Lung (tissue), 12 donors: ENCODE measurements around the gene CBFA2T2. TPM values are rescaled to one million over a fixed set of nuclear protein-coding genes. Genes with fewer than 3 reads are reported as not detected.
A peak's percentile ranks its signal among the peaks of the same experiment; 100 is the strongest.

ENCODE experiments used
- ATAC-seq: fragments of 200-7000 bp; cut with Tn5 transposase; one replicate; pipeline ENCODE4 v1.9.1; 2020; ENCODE audit warnings: moderate number of reproducible peaks; ENCODE audit not compliant: insufficient read depth, low FRiP score
- DNase-seq, 3 donors: peaks; one replicate each; pipeline ENCODE4 v3.0.0-alpha.2; 2013 to 2017
- H3K27ac ChIP-seq, 2 donors: one replicate each; pipeline ENCODE4 v1.5.1; 2013; ENCODE audit warnings: mild to moderate bottlenecking in 2 of 2, moderate library complexity in 2 of 2, control low read depth in 1 of 2, inconsistent platforms in 1 of 2, low read depth in 1 of 2, low read length in 1 of 2
- H3K27me3 ChIP-seq, 3 donors: one replicate each; pipeline ENCODE4 v1.5.1; 2013; ENCODE audit warnings: low read length in 2 of 3; ENCODE audit not compliant: control insufficient read depth in 3 of 3, insufficient read depth in 3 of 3
- H3K36me3 ChIP-seq, 4 donors: one replicate each; pipeline ENCODE4 v1.5.1; 2013; ENCODE audit warnings: low read length in 4 of 4, mild to moderate bottlenecking in 1 of 4, moderate library complexity in 1 of 4; ENCODE audit not compliant: control insufficient read depth in 4 of 4, insufficient read depth in 4 of 4
- H3K4me1 ChIP-seq, 5 donors: one replicate each; pipeline ENCODE4 v1.5.1; 2013; ENCODE audit warnings: low read length in 5 of 5, mild to moderate bottlenecking in 2 of 5, moderate library complexity in 1 of 5; ENCODE audit not compliant: control insufficient read depth in 5 of 5, insufficient read depth in 5 of 5
- H3K4me3 ChIP-seq: one replicate; pipeline ENCODE4 v1.5.1; 2013; ENCODE audit warnings: mild to moderate bottlenecking, control low read depth, moderate library complexity
- H3K9ac ChIP-seq, 2 donors: one replicate each; pipeline ENCODE4 v1.5.1; 2013; ENCODE audit warnings: low read length in 2 of 2, control low read depth in 1 of 2; ENCODE audit not compliant: insufficient read depth in 1 of 2
- H3K9me3 ChIP-seq, 4 donors: one replicate each; pipeline ENCODE4 v1.5.1; 2013; ENCODE audit warnings: low read length in 3 of 4, mild to moderate bottlenecking in 1 of 4, moderate library complexity in 1 of 4; ENCODE audit not compliant: control insufficient read depth in 4 of 4, insufficient read depth in 3 of 4
- WGBS, 2 donors: extraction: QIAGEN DNeasy Blood & Tissue Kit; methylation state at CpG; one replicate each; pipeline ENCODE4 v1.1.7; 2013; 5-methylcytosine and 5-hydroxymethylcytosine counted together
- polyA plus RNA-seq, 2 donors: library from polyadenylated mRNA; stranded (reverse); fragments of 200-250 nt; gene quantifications; one replicate each; pipeline ENCODE4 v1.2.1, GENCODE V29; 2013
- total RNA-seq, 2 donors: library from RNA; depleted of rRNA in 1 of 2; stranded (reverse); fragments of >200 nt in 1 of 2; gene quantifications; one replicate each; pipeline ENCODE4 v1.2.1, GENCODE V29; 2014 to 2021
- TF ChIP-seq, protein P1 (sequence below): IDR thresholded peaks from 2 replicates; pipeline ENCODE4 v1.5.1; 2012; ENCODE audit warnings: mild to moderate bottlenecking; ENCODE audit errors: control extremely low read depth, extremely low read depth
- donor health status: control.
- donor health status: control.
- donor health status: Bipolar disorder and iron deficiency.
- donor health status: healthy.
- donor health status: DM: yes; HTN: yes; CAD: no.

CBFA2T2 gene
- total and polyA plus RNA-seq, 4 donors, result 5.1 to 19.1 (median 8.2) TPM

DNA sequence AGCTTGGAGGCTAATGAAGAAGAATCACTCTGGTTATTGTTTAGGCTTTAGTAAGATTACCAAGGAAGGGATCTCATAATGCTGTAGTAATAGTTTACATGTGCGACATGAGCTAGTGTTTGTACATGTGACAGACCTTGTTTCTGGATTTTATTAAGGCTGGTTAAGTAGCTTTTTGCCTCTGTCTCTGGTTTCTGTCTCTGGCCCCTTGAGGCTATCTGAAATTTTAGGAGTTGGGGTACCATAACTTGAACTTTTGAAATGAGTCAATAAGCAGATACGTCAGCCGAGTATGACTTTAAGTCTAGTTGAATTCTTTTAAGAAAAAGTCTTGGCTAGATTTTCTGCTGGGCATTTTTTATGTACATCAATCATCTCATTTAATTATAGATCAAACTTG is 9.5 kb downstream of the CBFA2T2 start:
- ATAC-seq (no peak), DNase-seq (no peak)
- 77 to 91% methylated on average over 3 of the region's 3 CpGs for WGBS, 2 donors
- H3K4me1 ChIP-seq, result peaks cover 1 to 9% (median 5%) of the 10 kb centered on the region in 5 donors
- H3K9ac ChIP-seq, result no peak overlapping the region
- no peak overlapping the region for H3K4me3 ChIP-seq
- no peaks in the 10 kb centered on the region for H3K27me3 ChIP-seq
- H3K36me3 ChIP-seq, result no peaks in the 10 kb centered on the region
- TF ChIP-seq, protein P1, sequence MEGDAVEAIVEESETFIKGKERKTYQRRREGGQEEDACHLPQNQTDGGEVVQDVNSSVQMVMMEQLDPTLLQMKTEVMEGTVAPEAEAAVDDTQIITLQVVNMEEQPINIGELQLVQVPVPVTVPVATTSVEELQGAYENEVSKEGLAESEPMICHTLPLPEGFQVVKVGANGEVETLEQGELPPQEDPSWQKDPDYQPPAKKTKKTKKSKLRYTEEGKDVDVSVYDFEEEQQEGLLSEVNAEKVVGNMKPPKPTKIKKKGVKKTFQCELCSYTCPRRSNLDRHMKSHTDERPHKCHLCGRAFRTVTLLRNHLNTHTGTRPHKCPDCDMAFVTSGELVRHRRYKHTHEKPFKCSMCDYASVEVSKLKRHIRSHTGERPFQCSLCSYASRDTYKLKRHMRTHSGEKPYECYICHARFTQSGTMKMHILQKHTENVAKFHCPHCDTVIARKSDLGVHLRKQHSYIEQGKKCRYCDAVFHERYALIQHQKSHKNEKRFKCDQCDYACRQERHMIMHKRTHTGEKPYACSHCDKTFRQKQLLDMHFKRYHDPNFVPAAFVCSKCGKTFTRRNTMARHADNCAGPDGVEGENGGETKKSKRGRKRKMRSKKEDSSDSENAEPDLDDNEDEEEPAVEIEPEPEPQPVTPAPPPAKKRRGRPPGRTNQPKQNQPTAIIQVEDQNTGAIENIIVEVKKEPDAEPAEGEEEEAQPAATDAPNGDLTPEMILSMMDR, result no peak
- no peak overlapping the region for H3K27ac ChIP-seq
- H3K9me3 ChIP-seq, result no peaks in the 10 kb centered on the region

DNA sequence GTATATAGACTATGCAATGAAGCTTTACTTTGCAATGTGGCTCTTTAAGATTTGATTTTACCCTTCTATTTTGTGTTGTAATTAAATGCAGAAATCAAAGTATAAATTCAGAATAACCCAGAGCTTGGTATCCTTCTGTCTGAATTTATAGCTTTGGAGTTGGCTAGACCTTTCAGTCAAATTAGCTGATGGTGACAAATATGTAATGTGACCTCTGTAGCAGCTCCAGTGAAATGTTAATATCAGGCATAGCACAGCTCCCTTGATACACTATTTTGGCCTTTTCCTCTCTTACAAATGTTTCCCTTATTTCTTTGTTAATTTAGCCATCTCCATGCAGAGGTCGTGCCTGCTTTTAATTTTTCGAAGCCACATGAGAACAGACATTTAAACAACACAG is 11.1 kb downstream of the CBFA2T2 start:
- DNase-seq, result peak in 1 of 3 donors; percentile 8
- ATAC-seq, result no peak
- peaks cover 2 to 9% (median 5%) of the 10 kb centered on the region in 5 donors for H3K4me1 ChIP-seq
- 88 to 90% methylated on average over 2 of the region's 2 CpGs for WGBS, 2 donors
- H3K4me3 ChIP-seq, result no peak overlapping the region
- no peak overlapping the region for H3K9ac ChIP-seq
- TF ChIP-seq, protein P1, result no peak
- H3K9me3 ChIP-seq, result no peaks in the 10 kb centered on the region
- no peaks in the 10 kb centered on the region for H3K36me3 ChIP-seq
- H3K27me3 ChIP-seq, result no peaks in the 10 kb centered on the region
- H3K27ac ChIP-seq, result no peak overlapping the region

DNA sequence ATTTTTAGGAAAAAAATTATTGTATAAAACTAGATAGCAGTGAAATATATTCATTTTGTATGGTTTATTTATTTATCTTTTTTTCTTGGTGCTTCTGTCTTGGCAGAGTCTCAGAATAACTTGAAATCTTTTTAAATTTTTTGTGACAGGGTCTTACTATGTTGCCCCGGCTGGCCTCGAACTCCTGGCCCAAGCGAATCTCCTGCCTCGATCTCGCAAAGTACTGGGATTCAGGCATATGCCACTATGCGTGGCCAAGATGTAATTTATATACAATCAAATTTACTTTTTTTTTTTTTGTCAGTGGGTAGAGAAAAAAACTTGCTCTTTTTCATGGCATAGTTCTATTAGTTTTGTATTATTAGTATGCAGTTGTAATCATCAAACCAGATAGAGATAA is 13.7 kb downstream of the CBFA2T2 start:
- Histone ChIP-seq H3K27ac (no peak overlapping the region), H3K9ac (no peak overlapping the region), H3K4me3 (no peak overlapping the region), H3K4me1 (peaks cover 1 to 13% (median 5%) of the 10 kb centered on the region in 5 donors), H3K36me3 (peaks cover 0 to 2% (median 0%) of the 10 kb centered on the region in 4 donors), H3K9me3 (no peaks in the 10 kb centered on the region), H3K27me3 (no peaks in the 10 kb centered on the region)
- 96 to 98% methylated on average over 6 of the region's 6 CpGs for WGBS, 2 donors
- no peak for ATAC-seq
- DNase-seq, result no peak
- TF ChIP-seq, protein P1, result no peak

DNA sequence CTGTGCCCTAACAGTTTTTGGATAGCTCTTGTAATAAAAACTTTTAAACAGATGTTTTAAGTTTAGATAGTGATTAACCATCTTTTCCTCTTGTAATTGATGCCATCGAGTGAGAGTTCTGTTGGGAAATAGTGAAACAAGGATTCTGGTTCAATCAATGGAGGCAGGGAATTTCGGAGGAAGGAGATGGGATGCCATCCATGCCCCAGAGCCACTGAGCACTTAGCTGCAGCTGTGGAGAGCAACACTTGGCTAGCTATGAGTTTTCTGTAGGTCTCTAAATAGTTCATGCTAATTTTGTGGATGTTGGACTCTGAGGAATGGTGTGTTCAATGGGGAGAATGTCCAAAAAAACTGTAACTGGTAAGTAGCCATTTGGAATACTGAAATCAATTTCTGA is 16.7 kb downstream of the CBFA2T2 start:
- ATAC-seq, result no peak
- DNase-seq, result no peak
- Histone ChIP-seq H3K4me3 (no peak overlapping the region), H3K27me3 (no peaks in the 10 kb centered on the region), H3K27ac (no peak overlapping the region), H3K4me1 (peaks cover 0 to 7% (median 0%) of the 10 kb centered on the region in 5 donors), H3K36me3 (peaks cover 0 to 2% (median 0%) of the 10 kb centered on the region in 4 donors), H3K9ac (no peak overlapping the region), H3K9me3 (no peaks in the 10 kb centered on the region)
- TF ChIP-seq, protein P1, result no peak
- WGBS, 2 donors, result 88 to 92% methylated on average over 2 of the region's 2 CpGs
